CD14-positive monocyte (primary cell): ENCODE measurements around the gene LRRC52. TPM values are rescaled to one million over a fixed set of nuclear protein-coding genes. Genes with fewer than 3 reads are reported as not detected.

Experiments used
- DNase-seq, 3 donors: peaks; one replicate each; pipeline ENCODE4 v3.0.0-alpha.2; 2011 to 2022
- H2AFZ ChIP-seq: 2 replicates; pipeline ENCODE4 v1.6.0; 2012; ENCODE audit warnings: mild to moderate bottlenecking, low read depth, low read length, inconsistent platforms; ENCODE audit not compliant: insufficient read depth, poor library complexity, severe bottlenecking
- H3K27ac ChIP-seq, 2 donors: 1 replicate in 1 of 2; 2 replicates in 1 of 2; pipeline ENCODE4 v1.5.1; 2012 to 2013; ENCODE audit warnings: low read length in 2 of 2, control low read depth in 1 of 2, inconsistent platforms in 1 of 2, low read depth in 1 of 2, mild to moderate bottlenecking in 1 of 2
- H3K27me3 ChIP-seq, 2 donors: one replicate each; pipeline versions ENCODE4 v1.6.0 to v1.6.1; 2011 to 2013; ENCODE audit warnings: low read length in 2 of 2; ENCODE audit not compliant: control insufficient read depth in 2 of 2, insufficient read depth in 2 of 2
- H3K36me3 ChIP-seq, 2 donors: replicated peaks in 1 of 2; 1 replicate in 1 of 2; 2 replicates in 1 of 2; pipeline versions ENCODE4 v1.5.1 to v1.6.1; 2012 to 2013; ENCODE audit warnings: low read length in 2 of 2, control low read depth in 1 of 2, inconsistent platforms in 1 of 2, mild to moderate bottlenecking in 1 of 2; ENCODE audit not compliant: insufficient read depth in 2 of 2, control insufficient read depth in 1 of 2
- H3K4me1 ChIP-seq, 2 donors: 1 replicate in 1 of 2; 2 replicates in 1 of 2; pipeline versions ENCODE4 v1.5.1 to v1.6.1; 2012 to 2013; ENCODE audit warnings: low read length in 2 of 2, control low read depth in 1 of 2, inconsistent platforms in 1 of 2, mild to moderate bottlenecking in 1 of 2, moderate library complexity in 1 of 2; ENCODE audit not compliant: insufficient read depth in 2 of 2, control insufficient read depth in 1 of 2
- H3K4me2 ChIP-seq: replicated peaks from 2 replicates; pipeline ENCODE3; 2012; ENCODE audit warnings: low read length, moderate library complexity, mild to moderate bottlenecking; ENCODE audit not compliant: poor library complexity, severe bottlenecking; ENCODE audit errors: extremely low read depth
- H3K4me3 ChIP-seq, 3 experiments: fragments of 200-600 bp in 1 of 3; sonication (generic) in 1 of 3; replicated peaks in 1 of 3; 1 replicate in 2 of 3; 2 replicates in 1 of 3; pipeline ENCODE4 v1.5.1; 2011 to 2013; ENCODE audit warnings: low read length in 3 of 3, mild to moderate bottlenecking in 3 of 3, control low read depth in 2 of 3, low read depth in 2 of 3, inconsistent platforms in 1 of 3, moderate library complexity in 1 of 3
- H3K79me2 ChIP-seq: 2 replicates; pipeline ENCODE4 v1.6.0; 2012; ENCODE audit warnings: mild to moderate bottlenecking, control low read depth, inconsistent platforms, low read length, moderate library complexity; ENCODE audit not compliant: insufficient read depth
- H3K9ac ChIP-seq: 2 replicates; pipeline ENCODE4 v1.6.0; 2017; ENCODE audit warnings: low read length, mild to moderate bottlenecking; ENCODE audit not compliant: insufficient read depth, poor library complexity, severe bottlenecking
- H3K9me3 ChIP-seq, 2 donors: replicated peaks in 1 of 2; 1 replicate in 1 of 2; 2 replicates in 1 of 2; pipeline versions ENCODE4 v1.5.1 to v1.6.1; 2012 to 2013; ENCODE audit warnings: low read length in 2 of 2, control low read depth in 1 of 2; ENCODE audit not compliant: control insufficient read depth in 1 of 2, insufficient read depth in 1 of 2
- H4K20me1 ChIP-seq: 2 replicates; pipeline ENCODE4 v1.6.0; 2012; ENCODE audit warnings: mild to moderate bottlenecking, low read length, control low read depth, moderate library complexity; ENCODE audit not compliant: insufficient read depth
- H3K27ac Mint-ChIP-seq, 7 donors: one replicate each; pipeline ENCODE4 v1.8.0; 2020; ENCODE audit warnings: mild to moderate bottlenecking in 7 of 7, mixed read lengths in 7 of 7, moderate library complexity in 6 of 7, inconsistent platforms in 2 of 7
- H3K27me3 Mint-ChIP-seq, 3 donors: one replicate each; pipeline ENCODE4 v1.8.0; 2021 to 2022; ENCODE audit warnings: low read depth in 3 of 3, mild to moderate bottlenecking in 3 of 3, mixed read lengths in 3 of 3, moderate library complexity in 3 of 3, inconsistent platforms in 1 of 3
- H3K36me3 Mint-ChIP-seq, 2 donors: one replicate each; pipeline ENCODE4 v1.8.0; 2020; ENCODE audit warnings: mixed read lengths in 2 of 2, inconsistent platforms in 1 of 2, mild to moderate bottlenecking in 1 of 2
- H3K4me1 Mint-ChIP-seq: one replicate; pipeline ENCODE4 v1.8.0; 2020; ENCODE audit warnings: mild to moderate bottlenecking, mixed read lengths
- H3K4me3 Mint-ChIP-seq, 2 donors: one replicate each; pipeline ENCODE4 v1.8.0; 2020; ENCODE audit warnings: mild to moderate bottlenecking in 2 of 2, mixed read lengths in 2 of 2, moderate library complexity in 1 of 2
- H3K9me3 Mint-ChIP-seq, 7 donors: one replicate each; pipeline ENCODE4 v1.8.0; 2020 to 2022; ENCODE audit warnings: mixed read lengths in 7 of 7, mild to moderate bottlenecking in 6 of 7, moderate library complexity in 6 of 7, inconsistent platforms in 2 of 7
- CTCF ChIP-seq: fragments of 200-600 bp; IDR thresholded peaks from one replicate; pipeline ENCODE4 v1.8.0; 2022; ENCODE audit warnings: antibody characterized with exemption, mild to moderate bottlenecking
- WGBS: methylation state at CpG from one replicate; pipeline ENCODE4 v1.1.5; 2013; ENCODE audit warnings: missing lambda C conversion rate; ENCODE audit not compliant: insufficient coverage; 5-methylcytosine and 5-hydroxymethylcytosine counted together
- intact Hi-C, 2 donors: fragments of 100-400 bp; cut with micrococcal nuclease; formaldehyde crosslinking; loops; one replicate each; pipeline versions ENCODE4 v1.15.0 to v1.15.1; 2023
- polyA plus RNA-seq, 3 donors: library from polyadenylated mRNA; depleted of rRNA in 1 of 3; unstranded in 2 of 3; stranded (reverse) in 1 of 3; fragments of 300-500 nt in 2 of 3; fragments of >200 nt in 1 of 3; fragmentation: Illumina TruSeq in 2 of 3; gene quantifications; 1 replicate in 2 of 3; 2 replicates in 1 of 3; pipeline ENCODE4 v1.2.3, GENCODE V29; 2012 to 2021

Gene LRRC52
- polyA plus RNA-seq, 3 donors, result not detected

GRCh38 chr1:165544996-165545395 is 1.2 kb downstream of the LRRC52 start:
- Histone ChIP-seq H3K9me3 (no peaks in the 10 kb centered on the region), H3K4me1 (no peaks in the 10 kb centered on the region), H4K20me1 (no peaks in the 10 kb centered on the region), H3K79me2 (no peaks in the 10 kb centered on the region), H3K27ac (no peak overlapping the region), H3K27me3 (peaks cover 10 to 25% of the 10 kb centered on the region in 2 donors), H3K4me3 (no peak overlapping the region), H3K36me3 (no peaks in the 10 kb centered on the region), H3K9ac (no peak overlapping the region), H3K4me2 (no peak overlapping the region), H2AFZ (no peak overlapping the region)
- Mint-ChIP-seq H3K9me3 (peaks cover 0 to 2% (median 0%) of the 10 kb centered on the region in 7 donors), H3K27me3 (peaks cover 20 to 43% (median 38%) of the 10 kb centered on the region in 3 donors), H3K4me1 (no peaks in the 10 kb centered on the region), H3K27ac (no peak overlapping the region), H3K36me3 (no peaks in the 10 kb centered on the region), H3K4me3 (peak overlapping the region in 1 of 2 donors; percentile 50)
- intact Hi-C loops, result no loop called here
- DNase-seq, result no peak
- no peak for TF ChIP-seq CTCF

- H3K4me2 ChIP-seq, result no peak overlapping the region
- DNase-seq, result no peak
- H3K27ac ChIP-seq, result no peak overlapping the region
- H3K4me1 Mint-ChIP-seq, result no peaks in the 10 kb centered on the region
- no peaks in the 10 kb centered on the region for H3K36me3 ChIP-seq
- no peaks in the 10 kb centered on the region for H3K9me3 ChIP-seq
- 33% methylated on average over 1 of the region's 2 CpGs for WGBS
- peaks cover 0 to 2% (median 0%) of the 10 kb centered on the region in 7 donors for H3K9me3 Mint-ChIP-seq
- H3K79me2 ChIP-seq, result no peaks in the 10 kb centered on the region
- TF ChIP-seq CTCF, result no peak
- no peaks in the 10 kb centered on the region for H3K36me3 Mint-ChIP-seq
- no peak overlapping the region for H3K9ac ChIP-seq
- no peaks in the 10 kb centered on the region for H4K20me1 ChIP-seq
- intact Hi-C loops, result no loop called here
- peaks cover 11 to 25% of the 10 kb centered on the region in 2 donors for H3K27me3 ChIP-seq
- H3K4me3 Mint-ChIP-seq, result no peak overlapping the region
- peaks cover 19 to 41% (median 35%) of the 10 kb centered on the region in 3 donors for H3K27me3 Mint-ChIP-seq
- no peak overlapping the region for H3K27ac Mint-ChIP-seq
- no peaks in the 10 kb centered on the region for H3K4me1 ChIP-seq
- H2AFZ ChIP-seq, result no peak overlapping the region
- H3K4me3 ChIP-seq, result no peak overlapping the region
These were observed 2.2 kb downstream of the LRRC52 start for GRCh38 chr1:165545974-165546373.
